GM10847 (cell line): Measurements from ENCODE around the gene PLD1.

ENCODE experiments used
- POLR2A ChIP-seq: IDR thresholded peaks from 2 replicates; pipeline ENCODE4 v1.6.1; 2011; ENCODE audit not compliant: insufficient read length; ENCODE audit errors: extremely low read depth

Gene PLD1

DNA sequence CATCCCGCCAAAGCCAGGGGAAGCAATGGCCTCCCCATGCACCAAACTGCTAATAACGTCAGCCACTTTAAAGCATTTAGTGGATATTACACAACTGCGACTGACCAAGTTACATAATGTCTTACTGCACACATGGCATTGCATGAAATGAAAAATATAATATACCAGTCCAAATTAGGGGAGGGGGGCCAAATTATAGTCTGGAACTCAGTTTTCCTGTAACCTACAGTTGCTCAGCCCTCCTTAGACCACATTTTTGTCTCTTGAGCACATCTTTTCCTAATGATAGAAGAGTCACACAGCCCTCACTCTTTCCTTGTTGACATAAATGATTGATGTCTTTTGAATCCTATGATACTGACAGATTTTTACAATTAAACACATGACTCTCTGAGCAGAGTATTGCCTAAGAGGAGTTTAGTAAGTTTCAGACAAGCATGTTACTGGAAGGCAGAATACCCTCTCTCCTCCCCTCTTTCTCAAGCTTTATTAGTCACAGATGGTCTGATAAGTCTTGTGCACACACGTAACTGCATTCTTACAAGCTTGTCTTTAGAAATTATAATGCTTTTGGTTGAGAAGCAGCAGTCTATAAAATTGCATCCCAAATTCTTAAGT is 1.1 kb upstream of the PLD1 start:
- TF ChIP-seq POLR2A, result no peak

DNA sequence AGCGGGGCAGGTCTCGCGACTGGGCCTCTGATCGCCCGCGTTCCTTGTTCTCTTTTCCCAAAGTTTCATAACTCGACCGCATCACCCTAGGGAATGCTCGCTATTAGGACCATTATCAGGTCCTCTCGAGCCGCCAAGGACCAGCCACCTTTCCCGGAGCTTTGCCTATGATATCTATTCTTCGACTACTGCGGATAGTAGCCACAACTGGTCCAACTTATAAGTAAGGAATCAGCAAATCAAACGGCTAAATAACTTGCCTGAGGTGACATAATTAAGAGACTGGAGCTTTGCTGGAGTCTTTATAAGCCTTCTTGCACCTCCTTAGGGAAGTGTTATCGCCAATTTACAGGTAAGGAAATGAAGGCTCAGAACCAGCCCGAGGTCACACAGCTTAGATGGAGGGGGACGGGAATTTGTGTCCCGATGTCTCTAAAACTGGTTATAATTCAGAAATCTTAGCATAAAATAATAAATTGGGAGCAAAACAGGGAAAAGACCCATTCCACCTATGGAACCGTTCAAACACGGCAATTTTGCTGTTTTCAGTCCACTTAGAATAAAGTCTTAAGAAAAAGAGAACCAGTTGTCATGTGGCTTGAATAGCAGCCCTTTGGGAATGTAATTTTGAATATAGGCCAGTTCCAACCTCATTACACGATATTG is 479 bp upstream of the PLD1 start:
- TF ChIP-seq POLR2A, result peak; percentile 2

DNA sequence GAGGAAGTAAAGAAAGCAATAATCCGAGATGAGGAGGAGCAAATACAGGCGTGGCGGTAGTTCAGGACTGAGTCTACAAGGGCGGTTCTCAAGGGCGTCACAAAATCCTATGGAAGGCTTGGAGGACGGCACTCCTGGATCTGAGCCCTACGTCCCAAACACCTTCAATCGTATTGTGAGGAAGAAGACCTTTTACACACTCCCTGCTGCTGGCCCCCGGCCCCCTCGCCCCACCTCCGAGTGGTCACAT is 747 bp downstream of the PLD1 start:
- no peak for TF ChIP-seq POLR2A

DNA sequence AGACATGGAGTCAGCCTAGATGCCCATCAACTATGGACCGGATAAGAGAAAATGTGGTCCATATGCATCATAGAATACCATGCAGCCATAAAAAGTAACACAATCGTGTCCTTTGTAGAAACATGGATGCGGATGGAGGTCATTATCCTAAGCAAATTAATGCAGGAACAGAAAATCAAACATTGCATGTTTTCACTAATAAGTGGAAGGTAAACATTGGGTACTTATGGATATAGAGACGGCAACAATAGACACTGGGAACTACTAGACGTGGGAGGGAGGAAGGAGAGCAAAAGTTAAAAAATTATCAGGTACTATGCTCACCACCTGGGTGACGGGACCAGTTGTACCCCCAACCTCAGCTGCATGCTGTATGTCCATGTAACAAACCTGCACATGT is 2.5 kb downstream of the PLD1 start:
- TF ChIP-seq POLR2A, result no peak

DNA sequence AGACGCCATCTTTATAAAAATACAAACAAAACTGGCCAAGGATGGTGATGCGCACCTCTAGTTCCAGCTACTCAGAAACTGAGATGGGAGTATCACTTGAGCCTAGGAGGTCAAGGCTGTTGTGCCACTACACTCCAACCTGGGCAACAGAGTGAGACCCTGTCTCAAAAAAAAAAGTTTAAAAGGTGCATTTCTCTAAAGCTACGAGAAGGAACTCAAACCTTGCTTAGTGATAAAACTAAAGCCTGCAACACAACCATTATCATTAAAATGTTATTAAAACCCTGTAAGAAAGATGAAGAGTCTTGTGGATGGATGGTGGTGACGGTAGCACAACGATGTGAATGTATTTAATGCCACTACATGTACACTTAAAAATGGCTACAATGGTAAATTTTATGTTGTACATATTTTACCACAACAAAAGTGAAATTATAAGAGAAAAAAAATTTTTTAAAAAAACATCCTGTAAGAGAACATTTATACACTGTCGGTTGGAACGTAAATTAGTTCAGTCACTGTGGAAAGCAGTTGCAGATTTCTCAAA is 3.1 kb downstream of the PLD1 start:
- TF ChIP-seq POLR2A, result no peak

DNA sequence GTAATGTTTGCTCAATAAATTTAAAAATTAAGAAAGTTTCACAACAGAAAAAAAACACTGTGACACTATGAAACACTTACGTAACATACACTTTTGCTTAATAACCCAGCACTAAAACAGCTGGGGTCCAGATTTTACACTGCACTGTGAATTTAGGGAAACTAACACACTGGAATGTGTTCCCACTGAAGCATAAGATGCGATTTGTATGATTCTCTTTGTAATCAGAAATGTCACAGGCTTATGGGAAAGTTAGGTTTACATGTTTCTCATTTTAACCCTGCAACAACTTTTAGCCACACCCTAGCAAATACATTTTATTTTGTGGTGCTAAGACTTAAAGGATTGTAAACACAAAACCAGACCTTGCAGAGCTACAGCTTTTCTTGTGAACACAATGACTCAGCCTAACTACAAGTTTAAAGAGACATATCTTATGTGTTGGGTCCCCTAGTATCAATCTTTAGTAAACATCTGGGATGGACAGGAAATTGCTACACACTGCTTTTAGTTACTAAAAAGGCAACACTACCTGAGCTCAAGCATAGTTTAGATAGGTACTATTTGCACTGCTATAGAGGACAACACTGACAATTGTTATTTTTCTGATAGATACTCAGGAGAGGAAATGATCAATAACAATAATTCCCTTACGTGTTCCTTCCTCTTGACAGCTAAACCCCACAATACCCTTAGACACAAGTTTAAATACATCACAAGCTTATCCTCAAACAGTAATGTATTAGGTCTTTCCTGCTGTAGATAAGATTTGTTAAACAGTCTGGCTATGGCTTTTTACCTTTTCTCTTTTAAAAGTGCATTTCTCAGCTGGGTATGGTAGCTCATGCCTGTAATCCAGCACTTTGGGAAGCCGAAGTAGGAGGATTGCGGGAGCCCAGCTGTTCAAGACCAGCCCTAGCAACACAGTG is 3.8 kb downstream of the PLD1 start:
- no peak for TF ChIP-seq POLR2A

DNA sequence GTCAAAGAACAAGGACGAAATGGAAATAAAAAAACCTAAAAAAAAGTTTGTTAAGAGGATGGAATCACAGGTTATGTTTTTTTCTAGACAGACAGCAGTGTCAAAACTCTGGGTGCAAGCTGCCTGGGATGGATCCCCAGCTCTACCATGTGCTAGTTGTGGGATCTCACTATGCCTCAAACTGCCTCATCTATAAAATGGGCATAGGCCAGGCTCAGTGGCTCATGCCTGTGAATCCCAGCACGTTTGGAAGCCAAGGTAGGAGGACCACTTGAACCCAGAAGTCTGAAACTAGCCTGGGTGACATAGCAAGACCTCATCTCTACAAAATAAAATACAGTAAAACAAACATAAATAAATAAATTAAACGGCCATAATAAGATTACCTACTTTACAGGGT is 4.6 kb downstream of the PLD1 start:
- no peak for TF ChIP-seq POLR2A

DNA sequence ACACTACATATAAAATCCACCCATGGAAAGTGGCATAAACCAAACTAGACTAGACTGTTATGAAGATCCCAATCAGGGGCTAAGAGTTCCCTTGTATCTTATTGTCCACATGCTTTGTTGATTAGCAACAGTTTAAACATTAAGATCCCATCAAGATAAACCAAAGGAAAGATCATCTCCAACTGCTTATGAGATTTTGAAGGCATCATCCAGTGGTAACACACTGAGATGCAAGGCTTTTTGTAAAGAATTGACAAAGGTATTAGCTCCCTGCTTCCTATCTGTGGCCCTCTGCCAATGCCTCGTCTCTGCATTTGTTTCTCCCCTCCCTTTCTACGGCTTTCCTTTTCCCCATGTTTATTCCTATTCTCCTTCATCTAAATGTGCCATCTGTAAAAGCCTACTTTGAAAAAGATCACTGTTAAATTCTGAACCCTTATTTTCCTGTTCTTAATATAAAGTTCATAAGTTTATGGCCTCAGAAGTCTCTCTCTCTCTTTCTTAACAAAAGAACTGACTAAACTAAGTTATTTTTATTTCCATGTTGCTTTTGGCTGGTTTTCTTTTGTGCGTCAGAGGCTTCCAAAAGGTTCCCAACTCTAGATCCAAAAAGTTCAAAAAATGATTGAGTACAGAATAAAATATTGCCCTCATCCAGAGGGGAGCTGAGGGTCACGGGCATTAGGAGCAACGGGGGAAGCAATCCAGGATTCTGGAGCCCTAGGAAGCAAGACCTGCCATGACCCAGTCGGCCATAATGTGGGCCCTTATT is 5.5 kb downstream of the PLD1 start:
- no peak for TF ChIP-seq POLR2A

DNA sequence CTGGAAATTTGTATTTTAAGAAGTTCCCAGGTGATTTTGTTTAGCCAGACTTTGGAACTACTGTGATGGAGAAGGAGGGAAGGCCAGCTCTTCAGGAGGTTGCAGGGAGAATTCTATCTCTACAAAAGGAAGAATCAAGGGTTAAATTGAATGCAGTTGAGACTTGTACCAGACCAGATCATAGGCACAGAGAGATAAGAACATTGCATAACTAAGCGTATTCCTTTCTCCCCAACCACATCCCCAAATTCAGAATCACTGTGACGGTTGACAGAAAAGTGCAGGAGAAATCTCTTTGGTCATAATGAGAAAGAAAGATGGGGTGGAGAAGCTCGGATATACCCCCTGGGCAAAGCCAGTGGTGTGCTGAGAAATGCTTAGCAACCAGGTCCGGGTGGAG is 7.2 kb downstream of the PLD1 start:
- TF ChIP-seq POLR2A, result no peak

DNA sequence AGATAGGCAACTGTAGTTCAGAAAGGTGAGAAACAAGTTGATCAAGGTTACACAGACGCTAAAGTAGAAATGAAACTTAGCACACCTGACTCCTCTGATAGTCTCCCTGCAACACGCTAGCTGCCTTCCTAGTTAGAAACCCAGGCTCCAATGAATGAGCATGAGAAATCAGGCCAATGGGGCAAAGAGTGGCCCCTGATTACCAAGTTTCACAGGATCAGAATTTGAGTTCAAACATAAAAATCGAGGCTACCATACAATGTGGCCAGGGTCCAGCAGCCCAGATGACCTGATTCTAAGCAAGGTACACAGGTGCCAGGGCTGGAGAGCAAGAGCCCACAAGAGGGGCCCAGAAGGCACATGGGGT is 7.7 kb downstream of the PLD1 start:
- TF ChIP-seq POLR2A, result no peak

DNA sequence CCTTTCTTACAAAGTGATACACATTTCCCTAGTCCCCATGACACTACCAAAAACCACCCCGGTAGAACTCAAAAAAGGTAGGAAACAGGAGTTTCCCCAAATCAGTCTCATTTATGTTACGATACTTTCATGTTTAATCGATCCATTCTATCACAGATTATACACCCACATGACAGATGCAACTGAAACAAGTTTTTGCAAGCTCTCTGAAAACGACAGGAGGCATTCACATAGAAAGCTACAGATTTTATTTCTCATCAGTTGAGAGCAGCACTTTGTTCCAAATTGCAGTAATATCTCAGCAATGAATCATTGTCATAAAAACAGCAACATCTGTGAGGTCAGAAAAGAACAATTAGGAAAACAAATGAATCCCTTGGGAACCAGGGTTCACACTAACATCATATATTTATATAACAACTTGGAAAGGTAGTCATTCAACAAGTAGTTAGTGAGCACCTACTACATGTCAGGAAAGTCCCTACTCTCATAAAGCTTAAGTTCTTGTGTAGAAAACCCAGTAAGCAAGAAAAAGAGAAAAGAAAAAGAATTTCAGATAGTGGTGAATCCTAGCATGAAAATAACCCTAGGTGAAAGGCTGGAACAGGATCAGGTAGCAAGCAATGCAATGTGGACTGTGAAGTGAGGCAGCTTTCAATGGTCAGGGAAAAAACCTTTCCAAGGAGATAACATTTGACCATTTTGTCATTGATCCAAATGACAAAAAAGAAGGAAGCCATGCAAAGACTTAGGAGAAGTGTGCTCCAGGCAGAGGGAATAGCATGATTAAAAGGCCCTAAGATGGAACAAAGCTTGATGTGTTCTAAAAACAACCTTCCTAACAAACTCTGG is 8.3 kb downstream of the PLD1 start:
- no peak for TF ChIP-seq POLR2A

DNA sequence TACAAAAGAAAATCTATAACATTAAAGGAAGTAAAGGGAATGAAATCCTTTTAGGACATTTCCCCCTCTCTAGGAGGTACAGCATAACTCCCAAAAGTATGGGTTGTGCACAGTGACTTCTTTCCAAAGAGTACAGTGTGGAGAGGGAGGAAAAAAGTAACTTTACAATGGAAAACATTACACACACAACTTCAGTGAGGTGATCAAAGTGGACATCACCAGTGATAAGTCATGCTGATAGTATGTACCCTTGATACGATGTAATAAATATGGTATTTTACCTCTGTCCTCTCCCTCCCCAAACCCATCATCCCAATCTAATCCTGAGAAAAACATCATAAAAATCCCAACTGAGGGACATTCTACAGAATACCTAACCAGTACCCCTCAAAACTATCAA is 10.8 kb downstream of the PLD1 start:
- TF ChIP-seq POLR2A, result no peak

DNA sequence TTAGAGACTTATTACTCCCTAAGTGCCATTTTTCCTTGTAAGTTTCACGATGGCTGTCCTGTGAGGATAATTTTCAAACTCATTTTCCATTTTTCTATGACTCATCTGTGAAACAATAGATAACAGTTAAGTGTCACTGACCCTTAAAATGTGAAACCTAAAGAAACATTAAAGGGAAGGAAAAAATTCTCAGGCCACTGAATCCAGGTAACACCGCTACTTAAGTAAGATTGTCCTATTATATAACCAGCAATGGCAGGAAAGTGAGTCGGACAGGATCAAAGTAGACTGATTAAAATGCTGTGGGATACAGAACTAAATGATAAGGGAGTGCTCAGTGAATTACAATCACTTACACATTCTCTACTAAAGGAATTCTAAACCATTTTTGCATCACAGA is 12.4 kb downstream of the PLD1 start:
- no peak for TF ChIP-seq POLR2A

DNA sequence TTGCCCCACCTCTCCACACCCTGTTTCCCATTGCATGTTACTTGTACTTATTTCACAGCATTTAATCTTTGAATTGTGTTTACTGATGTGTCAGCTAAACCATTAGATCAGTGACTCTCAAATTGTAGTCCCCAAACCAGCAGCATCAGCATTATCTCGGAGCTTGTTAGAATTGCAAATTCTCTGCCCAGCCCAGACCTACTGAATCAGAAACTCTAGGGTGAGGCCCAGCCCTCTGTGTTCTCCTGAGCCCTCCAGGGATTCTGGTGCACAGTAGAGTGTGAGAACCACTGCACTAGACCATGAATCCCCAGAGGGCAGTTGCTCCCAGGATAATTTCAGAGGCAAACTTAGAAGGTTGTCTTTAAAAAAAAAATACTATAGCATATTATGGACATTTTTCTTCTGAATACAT is 13.0 kb downstream of the PLD1 start:
- TF ChIP-seq POLR2A, result no peak
